ENCODE results near the gene SLC13A4. TPM values are rescaled to one million over a fixed set of nuclear protein-coding genes. Genes with fewer than 3 reads are reported as not detected.

Gene SLC13A4
- total and polyA plus RNA-seq, 2 donors (not counting 3 experiments of a cell fraction or from before 2014, with no cell fraction given), result not detected

- BruUV-seq (replicated peaks), result no TSS peak
- H3K36me3 ChIP-seq (ENCODE audit: control insufficient read depth in 2 of 2, extremely low read depth in 1 of 2, insufficient read depth in 2 of 2, low read length in 2 of 2), result peaks cover 0 to 9% of the 10 kb centered on the region in 2 experiments
- no peaks in the 10 kb centered on the region for H3K9me1 ChIP-seq (replicated peaks; ENCODE audit: control insufficient read depth, extremely low read depth, insufficient read depth, low read length)
- no peak overlapping the region for H3K27ac ChIP-seq (ENCODE audit: insufficient read depth, low read depth, low read length)
- dilution Hi-C loops (cut with MboI; ENCODE audit: extremely low pct_ligation_motif_present, low sequenced_read_pairs), result no loop called here
- no peak overlapping the region for H3K4me3 ChIP-seq (replicated peaks in 1 of 3; ENCODE audit: insufficient read depth in 1 of 3, low read depth in 1 of 3, low read length in 3 of 3)
- H2AFZ ChIP-seq (ENCODE audit: low read depth, low read length), result no peak overlapping the region
- POLR2A ChIA-PET, result no interaction called here
- FAIRE-seq, result no peak
- no peaks in the 10 kb centered on the region for H4K20me1 ChIP-seq (replicated peaks; ENCODE audit: control insufficient read depth, extremely low read depth, insufficient read depth, low read length)
- no peak for TF ChIP-seq GATA2 (IDR thresholded peaks at IDR 0.05; ENCODE audit: insufficient read depth, insufficient read length, low read depth, low read length)
- TF ChIP-seq MAX (IDR thresholded peaks at IDR 0.05; ENCODE audit: insufficient read depth, insufficient read length), result no peak
- no peak for TF ChIP-seq EZH2 (IDR thresholded peaks at IDR 0.05; ENCODE audit: borderline replicate concordance, low read depth, low read length, severe bottlenecking)
- TF ChIP-seq JUN (IDR thresholded peaks at IDR 0.05; ENCODE audit: borderline replicate concordance, insufficient read depth, insufficient read length, low read depth), result no peak
- no peak for TF ChIP-seq FOS (IDR thresholded peaks at IDR 0.05; ENCODE audit: borderline replicate concordance, insufficient read depth, low read length)
- no peak overlapping the region for H3K9ac ChIP-seq (replicated peaks; ENCODE audit: extremely low read depth, insufficient read depth, low read length)
- H3K4me1 ChIP-seq (ENCODE audit: control insufficient read depth, extremely low read depth, insufficient read depth, low read length), result no peaks in the 10 kb centered on the region
- H3K27me3 ChIP-seq (ENCODE audit: control insufficient read depth in 2 of 2, insufficient read depth in 2 of 2, low read length in 2 of 2), result no peaks in the 10 kb centered on the region
- intact Hi-C loops (cut with micrococcal nuclease), result loop anchor here (5.0 kb wide), 1 partner anchor 136 kb away; the partner anchor contains the start of gene CNOT4
- DNase-seq (ENCODE audit: low read depth, low spot score), result no peak
- CTCF ChIA-PET, result interaction anchor here (1.6 to 7.3 kb wide), 3 partner anchors 13 to 373 kb away, joined by 3 to 173 read pairs (median 6); no protein-coding TSS in a partner anchor
- H3K4me2 ChIP-seq (ENCODE audit: insufficient read depth, low read length), result no peak overlapping the region
- H3K9me3 ChIP-seq (replicated peaks; ENCODE audit: control insufficient read depth, insufficient read depth, low read length), result no peaks in the 10 kb centered on the region
- H3K79me2 ChIP-seq (ENCODE audit: control insufficient read depth, insufficient read depth, low read length), result no peaks in the 10 kb centered on the region
These were observed 79.8 kb downstream of the SLC13A4 start for GRCh38 chr7:135648235-135648634.

GRCh38 chr7:135647755-135648154 lies 80.2 kb downstream of the SLC13A4 start:
- Histone ChIP-seq H3K4me2 (ENCODE audit: insufficient read depth, low read length) (no peak overlapping the region), H3K9me3 (replicated peaks; ENCODE audit: control insufficient read depth, insufficient read depth, low read length) (no peaks in the 10 kb centered on the region), H3K27ac (ENCODE audit: insufficient read depth, low read depth, low read length) (no peak overlapping the region), H3K79me2 (ENCODE audit: control insufficient read depth, insufficient read depth, low read length) (no peaks in the 10 kb centered on the region), H4K20me1 (replicated peaks; ENCODE audit: control insufficient read depth, extremely low read depth, insufficient read depth, low read length) (no peaks in the 10 kb centered on the region), H2AFZ (ENCODE audit: low read depth, low read length) (no peak overlapping the region), H3K9ac (replicated peaks; ENCODE audit: extremely low read depth, insufficient read depth, low read length) (no peak overlapping the region), H3K36me3 (ENCODE audit: control insufficient read depth in 2 of 2, extremely low read depth in 1 of 2, insufficient read depth in 2 of 2, low read length in 2 of 2) (peaks cover 0 to 9% of the 10 kb centered on the region in 2 experiments), H3K4me1 (ENCODE audit: control insufficient read depth, extremely low read depth, insufficient read depth, low read length) (no peaks in the 10 kb centered on the region), H3K9me1 (replicated peaks; ENCODE audit: control insufficient read depth, extremely low read depth, insufficient read depth, low read length) (no peaks in the 10 kb centered on the region), H3K27me3 (ENCODE audit: control insufficient read depth in 2 of 2, insufficient read depth in 2 of 2, low read length in 2 of 2) (no peaks in the 10 kb centered on the region), H3K4me3 (replicated peaks in 1 of 3; ENCODE audit: insufficient read depth in 1 of 3, low read depth in 1 of 3, low read length in 3 of 3) (no peak overlapping the region)
- DNase-seq (ENCODE audit: low read depth, low spot score) (peak; percentile 59), FAIRE-seq (peak; percentile 44)
- intact Hi-C loops (cut with micrococcal nuclease), result loop anchor here (5.0 kb wide), 1 partner anchor 135 kb away; the partner anchor contains the start of gene CNOT4
- dilution Hi-C loops (cut with MboI; ENCODE audit: extremely low pct_ligation_motif_present, low sequenced_read_pairs), result no loop called here
- ChIA-PET POLR2A (no interaction called here), CTCF (interaction anchor here (1.6 to 7.3 kb wide), 3 partner anchors 13 to 373 kb away, joined by 3 to 173 read pairs (median 6); no protein-coding TSS in a partner anchor)
- no peak for TF ChIP-seq POLR2AphosphoS5 (IDR thresholded peaks at IDR 0.05; ENCODE audit: insufficient read depth, low read depth, low read length)
- TF ChIP-seq EZH2 (IDR thresholded peaks at IDR 0.05; ENCODE audit: borderline replicate concordance, low read depth, low read length, severe bottlenecking), result no peak
- TF ChIP-seq GATA2 (IDR thresholded peaks at IDR 0.05; ENCODE audit: insufficient read depth, insufficient read length, low read depth, low read length), result no peak
- TF ChIP-seq POLR2A (IDR thresholded peaks at IDR 0.05; ENCODE audit: low read depth, low read length), result no peak
- TF ChIP-seq MYC (IDR thresholded peaks at IDR 0.05; ENCODE audit: low read depth, low read length), result no peak
- no peak for TF ChIP-seq JUN (IDR thresholded peaks at IDR 0.05; ENCODE audit: borderline replicate concordance, insufficient read depth, insufficient read length, low read depth)
- no peak for TF ChIP-seq MAX (IDR thresholded peaks at IDR 0.05; ENCODE audit: insufficient read depth, insufficient read length)
- no peak for TF ChIP-seq CTCF (IDR thresholded peaks at IDR 0.05; ENCODE audit: extremely low read depth in 1 of 2, insufficient read depth in 1 of 2, low read depth in 1 of 2, low read length in 2 of 2)
- no peak for TF ChIP-seq FOS (IDR thresholded peaks at IDR 0.05; ENCODE audit: borderline replicate concordance, insufficient read depth, low read length)
- BruUV-seq (replicated peaks), result no TSS peak
